ENCODE data around the gene ST8SIA4. TPM values are rescaled to one million over a fixed set of nuclear protein-coding genes. Genes with fewer than 3 reads are reported as not detected.

The ST8SIA4 gene
- total and polyA plus RNA-seq, 2 donors (not counting 3 experiments of a cell fraction or from before 2014, with no cell fraction given) = 4.5 to 25.0 TPM

DNA sequence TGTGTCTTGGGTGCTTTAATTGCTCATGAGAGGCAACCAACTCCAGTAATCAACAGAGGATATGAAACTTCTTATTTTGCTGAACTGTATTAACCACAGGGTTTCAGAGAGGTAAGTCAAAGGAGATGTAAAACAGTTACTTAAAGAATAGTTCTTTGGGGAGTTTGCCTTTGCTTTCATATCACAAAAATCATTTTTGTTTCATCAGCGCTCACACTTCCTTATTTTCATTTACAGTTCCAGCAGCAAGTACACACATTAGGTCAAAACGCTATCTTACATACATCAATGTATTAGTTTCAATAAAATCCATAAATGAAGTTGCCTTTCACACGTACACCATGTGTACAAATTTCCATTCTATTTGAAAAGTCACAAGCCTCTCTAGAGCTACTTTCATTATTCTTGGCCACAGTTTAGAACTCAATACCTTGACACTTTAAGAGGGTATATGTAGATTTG is 50.1 kb downstream of the ST8SIA4 start:
- FAIRE-seq (peak; percentile 69), DNase-seq (ENCODE audit: low read depth, low spot score) (no peak)
- H3K9me1 ChIP-seq (replicated peaks; ENCODE audit: control insufficient read depth, extremely low read depth, insufficient read depth, low read length) = no peaks in the 10 kb centered on the region
- intact Hi-C loops (cut with micrococcal nuclease) = no loop called here
- ChIA-PET CTCF (no interaction called here), POLR2A (no interaction called here)
- H3K4me1 ChIP-seq (ENCODE audit: control insufficient read depth, extremely low read depth, insufficient read depth, low read length) = peaks cover 14% of the 10 kb centered on the region
- no TSS peak for BruUV-seq (replicated peaks)
- H4K20me1 ChIP-seq (replicated peaks; ENCODE audit: control insufficient read depth, extremely low read depth, insufficient read depth, low read length) = no peaks in the 10 kb centered on the region
- H2AFZ ChIP-seq (ENCODE audit: low read depth, low read length) = no peak overlapping the region
- no peak overlapping the region for H3K4me2 ChIP-seq (ENCODE audit: insufficient read depth, low read length)
- TF ChIP-seq GATA2 (IDR thresholded peaks at IDR 0.05; ENCODE audit: insufficient read depth, insufficient read length, low read depth, low read length) = no peak
- no peak for TF ChIP-seq POLR2AphosphoS5 (IDR thresholded peaks at IDR 0.05; ENCODE audit: insufficient read depth, low read depth, low read length)
- TF ChIP-seq, protein P1, sequence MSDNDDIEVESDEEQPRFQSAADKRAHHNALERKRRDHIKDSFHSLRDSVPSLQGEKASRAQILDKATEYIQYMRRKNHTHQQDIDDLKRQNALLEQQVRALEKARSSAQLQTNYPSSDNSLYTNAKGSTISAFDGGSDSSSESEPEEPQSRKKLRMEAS (IDR thresholded peaks at IDR 0.05; ENCODE audit: insufficient read depth, insufficient read length) = no peak
- no peak for TF ChIP-seq MYC (IDR thresholded peaks at IDR 0.05; ENCODE audit: low read depth, low read length)
- TF ChIP-seq, protein P2, sequence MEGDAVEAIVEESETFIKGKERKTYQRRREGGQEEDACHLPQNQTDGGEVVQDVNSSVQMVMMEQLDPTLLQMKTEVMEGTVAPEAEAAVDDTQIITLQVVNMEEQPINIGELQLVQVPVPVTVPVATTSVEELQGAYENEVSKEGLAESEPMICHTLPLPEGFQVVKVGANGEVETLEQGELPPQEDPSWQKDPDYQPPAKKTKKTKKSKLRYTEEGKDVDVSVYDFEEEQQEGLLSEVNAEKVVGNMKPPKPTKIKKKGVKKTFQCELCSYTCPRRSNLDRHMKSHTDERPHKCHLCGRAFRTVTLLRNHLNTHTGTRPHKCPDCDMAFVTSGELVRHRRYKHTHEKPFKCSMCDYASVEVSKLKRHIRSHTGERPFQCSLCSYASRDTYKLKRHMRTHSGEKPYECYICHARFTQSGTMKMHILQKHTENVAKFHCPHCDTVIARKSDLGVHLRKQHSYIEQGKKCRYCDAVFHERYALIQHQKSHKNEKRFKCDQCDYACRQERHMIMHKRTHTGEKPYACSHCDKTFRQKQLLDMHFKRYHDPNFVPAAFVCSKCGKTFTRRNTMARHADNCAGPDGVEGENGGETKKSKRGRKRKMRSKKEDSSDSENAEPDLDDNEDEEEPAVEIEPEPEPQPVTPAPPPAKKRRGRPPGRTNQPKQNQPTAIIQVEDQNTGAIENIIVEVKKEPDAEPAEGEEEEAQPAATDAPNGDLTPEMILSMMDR (IDR thresholded peaks at IDR 0.05; ENCODE audit: extremely low read depth in 1 of 2, insufficient read depth in 1 of 2, low read depth in 1 of 2, low read length in 2 of 2) = no peak
- no peak for TF ChIP-seq POLR2A (IDR thresholded peaks at IDR 0.05; ENCODE audit: low read depth, low read length)
- no peak for TF ChIP-seq FOS (IDR thresholded peaks at IDR 0.05; ENCODE audit: borderline replicate concordance, insufficient read depth, low read length)
- H3K4me3 ChIP-seq (replicated peaks in 1 of 3; ENCODE audit: insufficient read depth in 1 of 3, low read depth in 1 of 3, low read length in 3 of 3) = no peak overlapping the region
- no peak overlapping the region for H3K27ac ChIP-seq (ENCODE audit: insufficient read depth, low read depth, low read length)
- dilution Hi-C loops (cut with MboI; ENCODE audit: extremely low pct_ligation_motif_present, low sequenced_read_pairs) = no loop called here
- H3K9me3 ChIP-seq (replicated peaks; ENCODE audit: control insufficient read depth, insufficient read depth, low read length) = no peaks in the 10 kb centered on the region
- H3K9ac ChIP-seq (replicated peaks; ENCODE audit: extremely low read depth, insufficient read depth, low read length) = no peak overlapping the region
- H3K79me2 ChIP-seq (ENCODE audit: control insufficient read depth, insufficient read depth, low read length) = no peaks in the 10 kb centered on the region
- H3K36me3 ChIP-seq (ENCODE audit: control insufficient read depth in 2 of 2, extremely low read depth in 1 of 2, insufficient read depth in 2 of 2, low read length in 2 of 2) = no peaks in the 10 kb centered on the region
- no peaks in the 10 kb centered on the region for H3K27me3 ChIP-seq (ENCODE audit: control insufficient read depth in 2 of 2, insufficient read depth in 2 of 2, low read length in 2 of 2)

Measured in endothelial cell of umbilical vein (primary cell).